ENCODE data around the gene BCAS3. TPM values are rescaled to one million over a fixed set of nuclear protein-coding genes. Genes with fewer than 3 reads are reported as not detected.

BCAS3 gene
- total RNA-seq, 3 donors from 2014 or later = 3.6 to 4.2 (median 4.1) TPM

DNA sequence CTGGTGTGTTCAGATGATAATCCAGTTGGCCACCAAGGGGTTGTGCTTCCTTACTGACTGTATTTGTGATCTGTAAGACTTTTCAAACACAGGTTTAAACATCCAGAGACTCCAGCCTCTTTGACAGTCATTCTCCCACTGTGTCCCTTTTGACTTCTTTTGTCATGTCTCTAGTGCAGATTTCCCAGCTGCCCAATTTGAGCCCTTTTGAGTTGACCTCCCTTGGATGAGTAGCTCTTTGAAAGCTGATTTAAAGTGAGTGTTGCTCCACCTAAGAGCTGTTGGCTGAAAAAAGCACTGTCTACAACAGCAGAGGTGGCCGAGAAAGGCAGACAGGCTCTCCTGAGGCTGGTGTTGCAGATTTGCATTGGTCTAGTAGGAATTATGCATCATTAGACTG, 533.6 kb downstream of the BCAS3 start:
- H3K27me3 Mint-ChIP-seq (ENCODE audit: low read depth) = no peaks in the 10 kb centered on the region
- ATAC-seq (no peak), DNase-seq (no peak)
- H3K4me1 Mint-ChIP-seq (ENCODE audit: low read depth) = no peaks in the 10 kb centered on the region
- H3K36me3 Mint-ChIP-seq (ENCODE audit: insufficient read depth) = no peaks in the 10 kb centered on the region
- H3K4me3 Mint-ChIP-seq = no peak overlapping the region
- no peaks in the 10 kb centered on the region for H3K9me3 Mint-ChIP-seq

DNA sequence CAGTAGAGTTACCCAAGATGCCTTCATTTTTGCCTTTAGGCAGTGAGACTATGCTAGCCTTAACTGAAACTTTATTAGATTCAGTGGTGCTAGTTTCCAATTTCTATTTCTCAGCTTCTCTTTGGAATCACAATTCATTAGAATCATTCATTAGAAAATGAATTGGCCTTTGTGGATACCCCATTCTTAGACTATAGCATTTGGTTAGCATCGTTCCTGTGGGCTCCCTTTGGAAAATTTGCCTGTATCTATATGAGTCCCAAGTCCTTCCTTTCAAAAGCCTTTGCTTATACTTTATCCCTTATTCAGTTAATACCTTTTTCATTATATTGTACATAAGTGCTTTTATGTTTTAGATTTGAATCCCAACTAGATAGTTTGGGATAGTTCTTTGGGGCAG, 535.0 kb downstream of the BCAS3 start:
- H3K9me3 Mint-ChIP-seq = no peaks in the 10 kb centered on the region
- H3K27me3 Mint-ChIP-seq (ENCODE audit: low read depth) = no peaks in the 10 kb centered on the region
- H3K36me3 Mint-ChIP-seq (ENCODE audit: insufficient read depth) = no peaks in the 10 kb centered on the region
- no peak for ATAC-seq
- DNase-seq = no peak
- H3K4me1 Mint-ChIP-seq (ENCODE audit: low read depth) = no peaks in the 10 kb centered on the region
- no peak overlapping the region for H3K4me3 Mint-ChIP-seq

DNA sequence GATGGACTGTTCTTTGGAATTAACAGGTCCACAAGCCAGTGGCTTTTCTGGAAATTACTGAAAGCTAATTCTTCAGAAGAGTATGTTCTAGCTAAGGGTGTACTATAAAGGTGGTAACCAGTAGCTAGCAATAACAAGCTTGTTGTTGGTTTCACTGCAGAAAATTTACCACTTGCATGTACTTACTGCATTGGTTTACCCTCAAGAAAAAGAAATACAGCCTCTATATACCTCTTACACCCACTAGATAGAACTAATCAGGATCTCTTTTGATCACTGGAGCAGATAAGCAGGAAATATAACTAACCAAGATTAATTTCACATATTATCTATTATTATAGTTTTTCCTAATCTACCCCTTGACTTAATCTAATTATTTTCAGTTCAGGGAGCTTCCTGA, 537.1 kb downstream of the BCAS3 start:
- H3K36me3 Mint-ChIP-seq (ENCODE audit: insufficient read depth) = no peaks in the 10 kb centered on the region
- no peaks in the 10 kb centered on the region for H3K27me3 Mint-ChIP-seq (ENCODE audit: low read depth)
- ATAC-seq (no peak), DNase-seq (no peak)
- H3K4me3 Mint-ChIP-seq = no peak overlapping the region
- no peaks in the 10 kb centered on the region for H3K9me3 Mint-ChIP-seq
- H3K4me1 Mint-ChIP-seq (ENCODE audit: low read depth) = peaks cover 3% of the 10 kb centered on the region

DNA sequence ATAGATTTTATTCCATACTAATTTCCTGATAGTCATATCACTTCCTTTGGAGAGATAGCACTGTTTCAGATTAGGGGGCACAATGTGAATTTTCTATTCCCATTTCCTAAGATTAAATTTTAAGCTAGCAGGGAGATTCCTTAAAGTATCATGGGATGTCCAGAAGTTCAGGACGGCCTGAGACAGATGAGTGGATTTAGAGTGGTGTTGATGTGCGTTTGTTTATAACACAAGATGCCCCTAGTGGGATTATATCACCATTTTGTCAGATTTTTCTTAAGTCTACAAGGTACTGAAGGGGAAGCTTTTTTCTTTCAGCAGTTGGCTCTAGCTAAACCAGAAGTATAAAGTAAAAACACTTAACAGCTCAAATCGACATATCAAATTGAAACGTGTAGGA, 538.4 kb downstream of the BCAS3 start:
- H3K4me3 Mint-ChIP-seq = no peak overlapping the region
- no peaks in the 10 kb centered on the region for H3K36me3 Mint-ChIP-seq (ENCODE audit: insufficient read depth)
- no peak for DNase-seq
- H3K9me3 Mint-ChIP-seq = no peaks in the 10 kb centered on the region
- ATAC-seq = no peak
- peaks cover 11% of the 10 kb centered on the region for H3K4me1 Mint-ChIP-seq (ENCODE audit: low read depth)
- H3K27me3 Mint-ChIP-seq (ENCODE audit: low read depth) = no peaks in the 10 kb centered on the region

DNA sequence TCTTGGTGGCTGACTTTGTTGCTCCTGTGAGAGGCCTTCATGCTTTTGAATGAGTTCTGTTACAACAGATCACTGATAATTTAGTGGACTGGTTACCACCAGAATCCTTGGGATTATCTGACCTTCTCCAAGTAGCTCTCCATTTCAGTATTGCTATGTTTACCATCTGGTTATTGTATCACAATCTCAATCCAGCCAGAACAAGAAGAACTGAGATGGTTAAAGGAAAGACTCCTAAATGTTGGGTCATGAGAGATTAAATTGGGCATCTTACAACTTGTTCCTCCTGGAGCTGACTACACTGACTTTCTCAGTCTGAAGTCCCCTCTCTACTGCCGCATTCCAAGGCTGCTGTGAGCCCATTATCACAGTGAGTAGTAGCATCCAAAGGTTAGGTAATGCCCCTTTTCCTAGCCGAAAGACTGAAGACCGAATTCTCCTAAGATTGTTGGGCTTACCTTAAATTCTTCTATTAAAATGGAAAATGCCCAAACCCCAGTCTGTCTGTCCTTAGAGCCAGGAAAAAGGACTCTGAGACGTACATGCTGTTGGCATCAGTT, 540.3 kb downstream of the BCAS3 start:
- Mint-ChIP-seq H3K4me1 (ENCODE audit: low read depth) (peaks cover 30% of the 10 kb centered on the region), H3K27me3 (ENCODE audit: low read depth) (no peaks in the 10 kb centered on the region)
- no peak for DNase-seq

DNA sequence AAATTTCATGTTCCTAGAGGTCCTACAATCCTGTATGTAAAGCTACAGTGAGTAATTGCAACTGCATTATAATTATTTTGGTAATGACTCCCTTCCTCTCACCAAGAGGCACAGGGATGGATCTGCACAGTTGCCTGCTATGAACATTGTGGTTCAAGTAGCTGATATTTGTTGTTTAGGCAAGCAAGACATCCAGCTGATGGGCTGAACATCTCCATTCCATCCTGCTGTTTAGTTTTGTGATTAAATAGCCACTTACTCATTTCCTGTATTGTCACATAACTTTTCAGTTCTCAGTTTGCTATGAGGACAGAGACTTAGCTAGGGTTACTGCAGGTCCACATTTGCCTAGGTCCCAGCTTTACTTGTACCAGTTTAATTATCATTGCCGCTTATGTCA, 540.8 kb downstream of the BCAS3 start:
- Mint-ChIP-seq H3K9me3 (no peaks in the 10 kb centered on the region), H3K4me3 (no peak overlapping the region), H3K36me3 (ENCODE audit: insufficient read depth) (no peaks in the 10 kb centered on the region), H3K4me1 (ENCODE audit: low read depth) (peaks cover 31% of the 10 kb centered on the region), H3K27me3 (ENCODE audit: low read depth) (no peaks in the 10 kb centered on the region)
- no peak for DNase-seq
- no peak for ATAC-seq

More for the DNA sequence above, 540.3 kb downstream of the BCAS3 start:
- no peaks in the 10 kb centered on the region for H3K9me3 Mint-ChIP-seq
- no peak overlapping the region for H3K4me3 Mint-ChIP-seq
- no peak for ATAC-seq
- no peaks in the 10 kb centered on the region for H3K36me3 Mint-ChIP-seq (ENCODE audit: insufficient read depth)

DNA sequence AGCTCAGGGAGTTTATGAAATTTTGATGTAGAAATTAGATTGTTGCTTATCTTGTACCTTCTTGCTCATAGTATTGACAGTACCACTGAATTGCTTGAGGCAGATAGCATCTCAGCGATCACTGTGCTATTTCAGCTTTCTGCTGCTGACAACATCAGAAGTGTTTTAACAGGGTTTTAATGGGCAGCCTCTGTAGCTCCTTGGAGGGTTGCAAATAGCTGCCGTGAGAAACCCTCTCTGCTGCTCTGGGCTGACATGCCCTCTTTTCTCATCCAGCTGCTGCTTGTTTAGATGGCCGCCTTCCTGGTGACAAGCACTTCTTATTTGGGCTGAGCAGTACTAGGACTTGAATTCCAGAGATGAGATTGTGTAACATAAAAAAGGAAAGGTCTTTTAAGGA, 541.8 kb downstream of the BCAS3 start:
- Mint-ChIP-seq H3K9me3 (no peaks in the 10 kb centered on the region), H3K4me3 (no peak overlapping the region), H3K36me3 (ENCODE audit: insufficient read depth) (no peaks in the 10 kb centered on the region), H3K4me1 (ENCODE audit: low read depth) (peaks cover 34% of the 10 kb centered on the region), H3K27me3 (ENCODE audit: low read depth) (no peaks in the 10 kb centered on the region)
- ATAC-seq = no peak
- DNase-seq = no peak

DNA sequence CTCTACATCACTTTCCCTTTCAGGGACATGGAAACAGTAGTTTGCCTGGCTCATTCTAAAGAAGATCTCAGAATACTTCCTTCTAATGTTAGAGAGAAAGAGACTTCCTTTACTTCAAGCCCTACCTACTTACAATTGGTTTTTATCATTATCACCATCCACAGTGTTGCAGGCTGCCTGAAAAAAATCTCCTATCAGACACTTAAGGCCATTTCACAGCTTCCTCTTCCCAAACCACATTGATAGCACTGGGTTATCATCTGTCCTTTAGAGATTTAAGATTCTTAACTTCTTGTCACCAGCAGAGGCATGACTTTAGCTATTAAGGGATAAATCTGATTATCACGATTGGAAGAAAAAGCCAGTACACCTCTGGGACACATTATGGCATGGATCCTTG, 543.5 kb downstream of the BCAS3 start:
- H3K36me3 Mint-ChIP-seq (ENCODE audit: insufficient read depth) = no peaks in the 10 kb centered on the region
- no peak for DNase-seq
- no peak for ATAC-seq
- H3K9me3 Mint-ChIP-seq = no peaks in the 10 kb centered on the region
- H3K4me1 Mint-ChIP-seq (ENCODE audit: low read depth) = peaks cover 34% of the 10 kb centered on the region
- H3K27me3 Mint-ChIP-seq (ENCODE audit: low read depth) = no peaks in the 10 kb centered on the region
- H3K4me3 Mint-ChIP-seq = peak overlapping the region; percentile 24

DNA sequence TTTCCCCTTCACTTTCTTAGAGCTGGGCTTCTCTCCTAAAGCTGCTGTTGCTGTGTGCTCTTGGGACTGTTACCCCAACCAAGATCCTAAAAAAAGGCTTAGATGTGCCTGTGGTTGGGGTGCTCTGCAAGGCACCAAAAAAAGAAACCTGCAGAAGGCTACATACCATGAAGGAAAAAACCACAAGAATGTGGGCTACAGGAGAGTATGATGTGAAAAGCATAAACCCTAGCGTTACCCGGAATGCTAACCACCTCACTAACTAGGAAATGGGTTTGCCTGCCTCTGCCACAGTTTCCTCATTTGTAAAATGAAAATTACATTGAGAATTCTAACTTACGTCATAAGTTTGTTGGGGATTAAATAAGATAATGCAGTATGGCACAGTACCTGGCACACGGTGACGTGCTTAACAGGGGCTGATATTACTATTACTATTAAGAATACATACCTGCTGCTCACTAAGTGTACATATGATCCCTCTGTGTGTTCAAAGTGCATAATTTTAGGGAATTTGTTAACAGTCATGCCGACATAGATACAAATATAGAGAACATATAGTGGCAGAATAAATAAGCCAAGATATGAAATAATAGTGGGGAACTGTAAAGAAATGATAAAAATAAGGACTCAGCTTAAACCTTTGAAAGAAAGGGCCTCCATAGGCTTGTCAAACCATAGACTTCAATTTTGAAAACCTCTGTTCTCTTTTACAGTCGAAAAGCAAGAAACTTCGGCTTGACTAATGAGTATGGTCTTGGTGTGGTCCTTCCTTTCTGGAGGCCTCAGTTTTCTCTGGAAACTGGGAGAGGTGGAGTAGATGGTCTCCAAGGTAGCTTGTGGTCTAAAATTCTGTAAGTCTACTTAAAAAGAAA, 544.2 kb downstream of the BCAS3 start:
- ATAC-seq (peak; percentile 36 to 44), DNase-seq (no peak)
- H3K27me3 Mint-ChIP-seq (ENCODE audit: low read depth) = no peaks in the 10 kb centered on the region
- H3K9me3 Mint-ChIP-seq = no peaks in the 10 kb centered on the region
- no peaks in the 10 kb centered on the region for H3K36me3 Mint-ChIP-seq (ENCODE audit: insufficient read depth)
- H3K4me1 Mint-ChIP-seq (ENCODE audit: low read depth) = peaks cover 34% of the 10 kb centered on the region
- peak overlapping the region; percentile 70 for H3K4me3 Mint-ChIP-seq

DNA sequence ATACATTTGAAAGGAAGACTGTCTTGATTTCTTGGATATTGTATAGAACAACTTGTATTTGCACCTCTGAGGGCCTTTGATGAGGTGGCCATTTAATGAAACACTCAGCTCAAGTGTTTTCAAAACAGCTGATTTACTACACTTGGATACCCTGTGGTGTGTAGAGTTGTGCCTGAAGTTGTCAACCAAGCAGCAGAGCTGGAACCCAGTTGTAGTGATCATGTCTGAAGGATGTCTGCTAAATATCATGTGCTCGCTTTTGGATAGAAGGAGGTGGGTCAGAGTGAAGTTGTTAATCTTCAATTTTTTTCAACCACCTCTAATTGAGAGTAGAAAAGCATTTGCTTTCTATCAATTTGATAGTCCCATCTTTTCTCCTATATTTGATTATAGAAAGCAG, 546.1 kb downstream of the BCAS3 start:
- H3K36me3 Mint-ChIP-seq (ENCODE audit: insufficient read depth) = no peaks in the 10 kb centered on the region
- DNase-seq (no peak), ATAC-seq (no peak)
- no peaks in the 10 kb centered on the region for H3K9me3 Mint-ChIP-seq
- H3K4me3 Mint-ChIP-seq = no peak overlapping the region
- no peaks in the 10 kb centered on the region for H3K27me3 Mint-ChIP-seq (ENCODE audit: low read depth)
- H3K4me1 Mint-ChIP-seq (ENCODE audit: low read depth) = peaks cover 34% of the 10 kb centered on the region

DNA sequence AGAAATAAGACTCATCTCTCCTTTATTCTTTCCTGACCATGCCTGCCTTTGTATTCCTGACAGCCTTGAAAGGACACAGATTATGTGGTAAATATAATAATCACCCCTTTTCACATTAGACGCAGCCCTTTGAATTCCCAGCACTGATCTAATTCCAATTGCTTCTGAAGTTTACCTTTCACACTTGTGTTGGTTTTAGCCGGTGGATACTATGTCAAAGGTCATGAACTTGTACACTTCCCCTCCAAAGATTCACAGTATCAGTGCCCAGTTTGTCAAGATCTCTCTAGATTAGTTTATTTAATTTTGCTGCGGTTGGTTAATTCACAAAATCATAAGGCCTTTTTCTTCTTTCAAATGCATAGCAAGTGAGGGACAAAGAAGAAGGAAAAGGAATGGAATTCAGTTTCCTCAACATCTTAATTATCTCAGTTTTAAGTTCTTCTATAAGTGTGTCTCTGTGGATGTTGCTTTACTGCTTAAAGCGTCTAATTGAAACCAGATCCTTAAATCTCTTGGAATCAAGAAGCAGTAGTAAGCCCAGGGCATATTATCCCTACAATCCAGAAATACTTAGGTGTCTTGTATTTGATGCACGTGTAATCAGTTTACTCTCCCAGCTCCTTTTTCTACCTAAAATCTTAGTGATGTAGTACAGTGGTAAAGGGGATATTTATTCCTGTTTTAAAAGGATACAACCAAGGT, 547.7 kb downstream of the BCAS3 start:
- DNase-seq (no peak), ATAC-seq (no peak)
- Mint-ChIP-seq H3K27me3 (ENCODE audit: low read depth) (no peaks in the 10 kb centered on the region), H3K4me3 (no peak overlapping the region), H3K36me3 (ENCODE audit: insufficient read depth) (no peaks in the 10 kb centered on the region), H3K9me3 (no peaks in the 10 kb centered on the region), H3K4me1 (ENCODE audit: low read depth) (peaks cover 30% of the 10 kb centered on the region)

DNA sequence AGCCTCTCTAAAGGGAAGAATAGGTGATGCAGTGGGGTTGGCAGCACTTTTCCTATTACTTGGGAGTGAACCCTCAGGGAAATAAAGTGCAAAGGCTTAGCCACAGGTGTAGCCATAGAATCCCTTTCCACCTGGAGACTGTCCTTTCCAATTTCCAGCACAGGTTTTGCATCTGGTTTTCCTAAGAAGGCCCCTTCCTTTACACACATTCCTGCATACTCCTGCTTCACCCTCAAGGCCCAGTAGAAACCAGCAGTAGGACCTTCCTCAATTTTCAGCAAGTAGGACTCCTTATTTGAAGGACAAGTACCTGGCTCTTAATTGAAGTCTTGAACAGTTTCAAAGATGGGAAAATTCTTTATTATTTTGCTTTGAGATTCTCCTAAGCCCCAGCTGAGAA, 550.2 kb downstream of the BCAS3 start:
- ATAC-seq (no peak), DNase-seq (no peak)
- Mint-ChIP-seq H3K4me3 (no peak overlapping the region), H3K9me3 (no peaks in the 10 kb centered on the region), H3K27me3 (ENCODE audit: low read depth) (no peaks in the 10 kb centered on the region), H3K4me1 (ENCODE audit: low read depth) (peaks cover 9% of the 10 kb centered on the region), H3K36me3 (ENCODE audit: insufficient read depth) (no peaks in the 10 kb centered on the region)

DNA sequence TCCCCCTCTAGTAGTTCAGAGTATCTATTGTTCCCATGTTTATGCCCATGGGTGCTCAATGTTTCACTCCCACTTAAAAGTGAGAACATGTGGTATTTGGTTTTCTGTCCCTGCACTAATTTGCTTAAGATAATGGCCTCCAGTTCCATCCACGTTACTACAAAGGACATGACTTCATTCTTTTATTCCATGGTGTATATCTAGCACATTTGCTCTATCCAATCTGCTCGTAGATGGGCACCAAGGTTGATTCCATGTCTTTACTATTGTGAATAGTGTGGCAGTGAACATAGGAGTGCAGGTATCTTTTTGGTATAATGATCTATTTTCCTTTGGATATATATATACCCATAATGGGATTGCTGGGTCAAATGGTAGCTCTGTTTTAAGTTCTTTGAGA, 552.8 kb downstream of the BCAS3 start:
- ATAC-seq (no peak), DNase-seq (no peak)
- Mint-ChIP-seq H3K4me1 (ENCODE audit: low read depth) (peaks cover 3% of the 10 kb centered on the region), H3K27me3 (ENCODE audit: low read depth) (no peaks in the 10 kb centered on the region), H3K4me3 (no peak overlapping the region), H3K9me3 (no peaks in the 10 kb centered on the region), H3K36me3 (ENCODE audit: insufficient read depth) (no peaks in the 10 kb centered on the region)

DNA sequence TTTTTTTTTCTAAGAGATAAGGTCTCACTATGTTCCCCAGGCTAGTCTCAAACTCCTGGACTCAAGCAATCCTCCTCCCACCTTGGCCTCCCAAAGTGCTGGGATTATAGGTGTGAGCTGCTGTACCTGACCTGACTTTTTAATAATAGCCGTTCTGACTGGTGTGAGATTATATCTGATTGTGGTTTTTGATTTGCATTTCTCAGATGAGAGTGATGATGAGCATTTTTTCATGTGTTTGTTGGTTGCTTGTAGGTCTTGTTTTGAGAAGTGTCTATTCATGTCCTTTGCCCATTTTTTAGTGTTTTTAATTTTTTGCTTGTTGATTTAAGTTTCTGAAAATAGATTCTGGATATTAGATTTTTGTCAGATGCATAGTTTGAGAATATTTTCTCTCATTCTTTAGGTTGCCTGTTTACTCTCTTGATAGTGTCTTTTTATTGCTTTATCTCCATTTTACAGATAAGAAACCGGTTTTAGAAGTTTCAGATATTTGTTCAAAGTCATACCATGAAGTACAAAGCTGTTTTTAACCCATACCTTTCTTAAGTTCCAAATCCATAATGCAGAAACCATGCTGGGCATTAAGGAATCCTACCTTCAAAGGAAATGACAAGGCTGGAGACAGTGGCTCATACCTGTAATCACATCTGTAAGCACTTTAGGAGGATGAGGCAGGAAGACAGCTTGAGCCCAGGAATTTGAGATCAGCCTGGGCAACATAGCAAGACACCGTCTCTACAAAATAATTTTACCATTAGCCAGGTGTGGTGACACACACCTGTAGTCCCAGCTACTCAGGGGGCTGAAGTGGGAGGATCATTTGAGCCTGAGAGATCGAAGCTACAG, 553.5 kb downstream of the BCAS3 start:
- H3K9me3 Mint-ChIP-seq = no peaks in the 10 kb centered on the region
- no peak for ATAC-seq
- no peak overlapping the region for H3K4me3 Mint-ChIP-seq
- no peaks in the 10 kb centered on the region for H3K27me3 Mint-ChIP-seq (ENCODE audit: low read depth)
- peaks cover 3% of the 10 kb centered on the region for H3K4me1 Mint-ChIP-seq (ENCODE audit: low read depth)
- no peak for DNase-seq
- H3K36me3 Mint-ChIP-seq (ENCODE audit: insufficient read depth) = no peaks in the 10 kb centered on the region
